A549 treated with RU486 at 1 μM for 4 hours (cell line): Measurements from ENCODE around the gene C11orf91. TPM values are rescaled to one million over a fixed set of nuclear protein-coding genes. Genes with fewer than 3 reads are reported as not detected.

ENCODE experiments used
- total RNA-seq: library from RNA; stranded (reverse); fragments of 200-300 nt; extraction: Qiagen RNA extraction; gene quantifications from 5 replicates; pipeline ENCODE4 v1.2.3, GENCODE V29; 2022; ENCODE audit warnings: low read depth

The C11orf91 gene
- total RNA-seq: 0.50 to 1.3 TPM (median 0.98 TPM) in 5 replicates

GRCh38 chr11:33700502-33701271 is at the start of gene C11orf91:
TSS of gene C11orf91 (minus strand) at chr11:33700826. CDS start at chr11:33700740, 86 bp downstream.

GRCh38 chr11:33736148-33736812 is 35.7 kb upstream of the C11orf91 start, which contains the start of gene CD59:
TSS of gene CD59 (minus strand) at chr11:33736423. CDS start at chr11:33722445, 13,978 bp downstream.

Other genes with a start within 250 kb of the C11orf91 start
- 715 to 844 TPM (median 792 TPM) in 5 replicates for gene CD59, start 35.6 kb upstream of the C11orf91 start, total RNA-seq
- gene FBXO3, start 73.7 kb upstream of the C11orf91 start, total RNA-seq: 17.5 to 30.4 TPM (median 26.2 TPM) in 5 replicates
- 0.31 to 0.97 TPM (median 0.55 TPM) in 5 replicates for gene LMO2, start 191.2 kb upstream of the C11orf91 start, total RNA-seq